H1 (cell line): ENCODE measurements around the gene SLC35F1. TPM values are rescaled to one million over a fixed set of nuclear protein-coding genes. Genes with fewer than 3 reads are reported as not detected.

Experiments used
- CTCF ChIA-PET: fragments of 300-600 bp; sonication (Branson Sonifier 250); formaldehyde crosslinking; loops from one replicate; lab custom pipeline; 2021; ENCODE audit not compliant: partially characterized antibody; lab: Charles Lee
- POLR2A ChIA-PET: fragments of 300-600 bp; sonication (Branson Sonifier 250); formaldehyde crosslinking; loops from one replicate; lab custom pipeline; 2021; ENCODE audit warnings: inconsistent platforms; ENCODE audit not compliant: partially characterized antibody; lab: Charles Lee
- DNase-seq, 2 experiments: peaks; one replicate each; pipeline versions ENCODE4 v3.0.0 to v3.0.0-alpha.2; 2010 to 2022; ENCODE audit warnings: low spot score in 2 of 2, low read depth in 1 of 2, mixed read lengths in 1 of 2
- FAIRE-seq: peaks from 2 replicates; lab custom pipeline; 2011; peaks lifted over from hg19 to GRCh38; lab: Jason Lieb, UNC
- H2AFZ ChIP-seq: 2 replicates; pipeline ENCODE4 v1.8.1; 2012; ENCODE audit warnings: low read length, inconsistent platforms
- H2AK5ac ChIP-seq: 2 replicates; pipeline ENCODE4 v1.6.1; 2013; ENCODE audit warnings: low read depth, low read length
- H2BK120ac ChIP-seq: replicated peaks from 2 replicates; pipeline ENCODE3; 2013; ENCODE audit warnings: low read depth, low read length, inconsistent platforms
- H2BK12ac ChIP-seq: 2 replicates; pipeline ENCODE4 v1.6.1; 2013; ENCODE audit warnings: low read depth, low read length
- H2BK15ac ChIP-seq: 2 replicates; pipeline ENCODE4 v1.6.1; 2013; ENCODE audit warnings: low read length
- H2BK20ac ChIP-seq: 2 replicates; pipeline ENCODE4 v1.6.1; 2013; ENCODE audit warnings: low read length
- H2BK5ac ChIP-seq: 2 replicates; pipeline ENCODE4 v1.6.1; 2013; ENCODE audit warnings: low read depth, low read length
- H3K14ac ChIP-seq: 2 replicates; pipeline ENCODE4 v1.6.1; 2013; ENCODE audit warnings: inconsistent platforms; ENCODE audit not compliant: insufficient read length
- H3K18ac ChIP-seq: 2 replicates; pipeline ENCODE4 v1.6.1; 2013; ENCODE audit warnings: low read length; ENCODE audit errors: extremely low read depth
- H3K23ac ChIP-seq: 2 replicates; pipeline ENCODE4 v1.6.1; 2013; ENCODE audit warnings: inconsistent platforms; ENCODE audit not compliant: insufficient read length
- H3K23me2 ChIP-seq: 2 replicates; pipeline ENCODE4 v1.6.1; 2013; ENCODE audit warnings: low read depth, low read length
- H3K27ac ChIP-seq: 2 replicates; pipeline ENCODE4 v1.6.1; 2011; ENCODE audit warnings: low read depth, low read length, inconsistent platforms
- H3K27me3 ChIP-seq, 4 experiments: replicated peaks in 1 of 4; 1 replicate in 1 of 4; 2 replicates in 3 of 4; pipeline versions ENCODE4 v1.6.1 to v1.8.1; 2011 to 2013; ENCODE audit warnings: low read length in 3 of 4, mild to moderate bottlenecking in 3 of 4, inconsistent platforms in 2 of 4, mixed read lengths in 2 of 4, moderate library complexity in 1 of 4; ENCODE audit not compliant: control insufficient read depth in 3 of 4, insufficient read depth in 3 of 4; ENCODE audit errors: extremely low read depth in 1 of 4
- H3K36me3 ChIP-seq, 4 experiments: 2 replicates each; pipeline versions ENCODE4 v1.6.1 to v1.8.1; 2011 to 2013; ENCODE audit warnings: mild to moderate bottlenecking in 4 of 4, low read length in 3 of 4, moderate library complexity in 2 of 4, control low read depth in 1 of 4, inconsistent platforms in 1 of 4; ENCODE audit not compliant: insufficient read depth in 4 of 4, control insufficient read depth in 2 of 4
- H3K4ac ChIP-seq: replicated peaks from 2 replicates; pipeline ENCODE3; 2013; ENCODE audit warnings: low read length, low read depth, mixed read lengths, inconsistent platforms; ENCODE audit not compliant: insufficient read length
- H3K4me1 ChIP-seq, 4 experiments: replicated peaks in 1 of 4; 1 replicate in 1 of 4; 2 replicates in 3 of 4; pipeline versions ENCODE4 v1.6.1 to v1.8.1; 2011 to 2013; ENCODE audit warnings: low read length in 3 of 4, inconsistent platforms in 2 of 4, mixed read lengths in 1 of 4; ENCODE audit not compliant: insufficient read depth in 4 of 4, control insufficient read depth in 3 of 4
- H3K4me2 ChIP-seq, 2 experiments: 2 replicates each; pipeline versions ENCODE4 v1.6.1 to v1.8.1; 2011 to 2013; ENCODE audit warnings: low read depth in 2 of 2, low read length in 2 of 2, control low read depth in 1 of 2, inconsistent platforms in 1 of 2, mild to moderate bottlenecking in 1 of 2; ENCODE audit not compliant: insufficient read depth in 1 of 2
- H3K4me3 ChIP-seq, 4 experiments: fragments of 200-600, 300-600 bp in 1 of 4; sonication (generic), shearing (Covaris generic), sonication (Bioruptor Twin) in 1 of 4; 2 replicates each; pipeline versions ENCODE4 v1.5.1 to v1.8.1; 2011 to 2016; ENCODE audit warnings: low read length in 4 of 4, low read depth in 3 of 4, control low read depth in 2 of 4, inconsistent platforms in 2 of 4, mild to moderate bottlenecking in 2 of 4, mixed read lengths in 1 of 4, moderate library complexity in 1 of 4; ENCODE audit not compliant: insufficient read depth in 2 of 4; ENCODE audit errors: extremely low read depth in 1 of 4
- H3K56ac ChIP-seq: replicated peaks from 2 replicates; pipeline ENCODE3; 2013; ENCODE audit warnings: low read depth, mild to moderate bottlenecking, mixed read lengths, low read length, inconsistent platforms; ENCODE audit not compliant: insufficient read length
- H3K79me1 ChIP-seq: 2 replicates; pipeline ENCODE4 v1.6.1; 2013; ENCODE audit warnings: low read depth, low read length, control low read depth
- H3K79me2 ChIP-seq, 2 experiments: 2 replicates each; pipeline versions ENCODE4 v1.6.1 to v1.8.1; 2012 to 2013; ENCODE audit warnings: low read length in 2 of 2, mild to moderate bottlenecking in 2 of 2, inconsistent platforms in 1 of 2; ENCODE audit not compliant: insufficient read depth in 2 of 2, control insufficient read depth in 1 of 2
- H3K9ac ChIP-seq, 4 experiments: replicated peaks in 1 of 4; 1 replicate in 1 of 4; 2 replicates in 3 of 4; pipeline versions ENCODE4 v1.6.1 to v1.8.1; 2011 to 2013; ENCODE audit warnings: low read depth in 3 of 4, low read length in 3 of 4, control low read depth in 2 of 4, mild to moderate bottlenecking in 2 of 4, moderate library complexity in 2 of 4, inconsistent platforms in 1 of 4; ENCODE audit errors: extremely low read depth in 1 of 4
- H3K9me3 ChIP-seq, 2 experiments: 2 replicates each; pipeline versions ENCODE4 v1.6.1 to v1.8.1; 2012 to 2013; ENCODE audit warnings: mild to moderate bottlenecking in 2 of 2, moderate library complexity in 2 of 2, control low read depth in 1 of 2, inconsistent platforms in 1 of 2, low read depth in 1 of 2, low read length in 1 of 2, mixed read lengths in 1 of 2; ENCODE audit not compliant: insufficient read depth in 2 of 2
- H4K20me1 ChIP-seq, 2 experiments: replicated peaks in 1 of 2; 2 replicates each; pipeline versions ENCODE3 to v1.8.1; 2011 to 2013; ENCODE audit warnings: inconsistent platforms in 2 of 2, low read length in 2 of 2, mild to moderate bottlenecking in 1 of 2; ENCODE audit not compliant: insufficient read depth in 2 of 2, control insufficient read depth in 1 of 2
- H4K5ac ChIP-seq: 2 replicates; pipeline ENCODE4 v1.6.1; 2013; ENCODE audit warnings: low read length, low read depth, mixed read lengths, inconsistent platforms; ENCODE audit not compliant: insufficient read length
- H4K8ac ChIP-seq: 2 replicates; pipeline ENCODE4 v1.8.0; 2013; ENCODE audit warnings: mild to moderate bottlenecking, moderate library complexity, low read length, inconsistent platforms; ENCODE audit not compliant: insufficient read depth; ENCODE audit errors: extremely low read depth
- H4K91ac ChIP-seq: replicated peaks from 2 replicates; pipeline ENCODE3; 2013; ENCODE audit warnings: low read length, mixed read lengths, inconsistent platforms; ENCODE audit not compliant: insufficient read length
- JUN ChIP-seq: IDR thresholded peaks from 2 replicates; pipeline ENCODE4 v1.6.1; 2011; ENCODE audit warnings: low read depth, mild to moderate bottlenecking, improper control_type of control experiment, low read length
- NRF1 ChIP-seq: IDR thresholded peaks from 2 replicates; pipeline ENCODE4 v1.6.1; 2011; ENCODE audit warnings: mild to moderate bottlenecking, low read depth, low read length, improper control_type of control experiment
- PHF8 ChIP-seq: fragments of 200-600 bp; sonication (generic); conservative IDR thresholded peaks from 2 replicates; pipeline ENCODE4 v1.7.1; 2012; ENCODE audit warnings: low read depth, mild to moderate bottlenecking, inconsistent platforms, low read length, moderate library complexity
- POLR2A ChIP-seq, 2 experiments: IDR thresholded peaks; 1 replicate in 1 of 2; 2 replicates in 1 of 2; pipeline ENCODE4 v1.6.1; 2011; ENCODE audit warnings: low read depth in 2 of 2, low read length in 2 of 2, mild to moderate bottlenecking in 2 of 2; ENCODE audit errors: control extremely low read depth in 1 of 2
- POU5F1 ChIP-seq: IDR thresholded peaks from 2 replicates; pipeline ENCODE4 v1.6.1; 2011; ENCODE audit warnings: low read depth, mild to moderate bottlenecking, low read length, moderate library complexity
- SIX5 ChIP-seq: IDR thresholded peaks from 2 replicates; pipeline ENCODE4 v1.6.1; 2011; ENCODE audit warnings: mild to moderate bottlenecking, low read depth, low read length
- SRF ChIP-seq: IDR thresholded peaks from 2 replicates; pipeline ENCODE4 v1.6.1; 2011; ENCODE audit warnings: mild to moderate bottlenecking, low read depth, low read length, moderate library complexity
- TCF12 ChIP-seq: IDR thresholded peaks from 2 replicates; pipeline ENCODE4 v1.6.1; 2011; ENCODE audit warnings: low read depth, mild to moderate bottlenecking, low read length
- ZNF274 ChIP-seq: IDR thresholded peaks from 2 replicates; pipeline ENCODE4 v1.7.0; 2012; ENCODE audit warnings: low read length, borderline replicate concordance; ENCODE audit errors: extremely low read depth
- WGBS, 2 experiments: shearing (Covaris generic) in 1 of 2; methylation state at CpG; one replicate each; pipeline versions ENCODE4 v1.1.6 to v1.1.7; 2013 to 2015; ENCODE audit warnings: low lambda C conversion rate in 2 of 2, mixed read lengths in 2 of 2, inconsistent platforms in 1 of 2, low coverage in 1 of 2, missing lambda C conversion rate in 1 of 2; ENCODE audit not compliant: insufficient replicate concordance in 2 of 2, insufficient coverage in 1 of 2, insufficient read length in 1 of 2; ENCODE audit errors: extremely low coverage in 1 of 2, missing lambda C conversion rate in 1 of 2; 5-methylcytosine and 5-hydroxymethylcytosine counted together
- polyA plus RNA-seq, 7 experiments: library from polyadenylated mRNA; depleted of rRNA in 3 of 7; stranded (reverse) in 5 of 7; unstranded in 2 of 7; fragments of >200 nt in 5 of 7; fragments of 200-250 nt in 2 of 7; gene quantifications; 1 replicate in 5 of 7; 2 replicates in 1 of 7; 4 replicates in 1 of 7; pipeline versions ENCODE4 v1.2.1 to v1.2.3, GENCODE V29; 2011 to 2013; ENCODE audit warnings: missing spikeins in 2 of 7, mixed read lengths in 2 of 7
- total RNA-seq: library from RNA; stranded (reverse); fragmentation: NEBNext Ultra II Directional; extraction: Animal tissue kit (Norgen Biotek cat#: 25700); gene quantifications from 2 replicates; pipeline ENCODE4 v1.2.1, GENCODE V29; 2021

SLC35F1 gene
- total and polyA plus RNA-seq, 2 of the 8 experiments (the other 6 are each of a cell fraction or from before 2014, with no cell fraction given), result 7.0 to 10.0 TPM

DNA sequence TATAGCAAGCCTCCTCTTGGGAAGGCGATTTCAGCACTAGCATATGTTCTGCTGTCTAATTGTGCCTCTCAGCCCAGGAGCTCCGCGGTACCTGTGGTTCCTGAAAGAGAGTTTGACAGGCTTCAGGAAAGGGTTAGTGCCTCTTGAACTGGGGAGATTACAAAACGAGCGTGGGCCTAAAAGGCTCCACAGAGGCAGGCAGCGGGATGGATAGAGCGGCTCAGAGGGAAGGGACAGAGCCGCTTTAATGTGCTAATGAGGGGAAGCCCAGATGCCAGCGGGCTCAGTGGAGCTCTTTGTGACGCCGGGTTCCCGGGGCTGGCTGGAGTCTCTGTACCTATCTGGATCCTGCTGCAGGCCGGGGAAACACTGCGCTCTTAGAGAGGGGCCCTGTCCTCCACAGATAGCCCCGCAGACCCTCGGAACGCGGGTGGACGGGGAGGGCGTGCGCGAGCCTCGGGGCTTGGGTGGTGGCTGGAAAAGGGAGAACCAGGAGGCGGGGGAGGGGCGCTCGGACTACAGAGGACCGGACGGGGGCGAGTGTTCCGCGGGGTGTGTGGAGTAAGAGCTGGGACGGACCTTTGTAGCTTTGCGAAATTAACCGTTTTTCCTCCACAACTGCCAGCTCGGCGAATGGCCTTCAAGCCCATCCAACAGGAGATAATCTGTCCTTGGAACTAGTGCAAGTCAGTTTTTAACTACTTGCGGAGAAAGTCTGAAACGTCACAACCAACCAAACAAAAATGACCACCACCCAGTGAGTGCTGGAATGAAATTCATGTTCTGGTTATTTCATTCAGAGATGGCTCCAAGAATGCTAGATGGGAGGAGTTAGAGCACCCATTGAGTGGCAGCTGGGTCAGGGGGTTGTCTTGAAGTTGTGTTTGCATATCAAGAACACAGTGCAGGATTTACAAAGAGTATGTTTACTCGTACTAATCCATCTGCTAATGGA lies 13.0 kb downstream of the SLC35F1 start:
- Histone ChIP-seq H3K79me1 (no peaks in the 10 kb centered on the region), H2AK5ac (no peak overlapping the region), H2AFZ (no peak overlapping the region), H3K4ac (no peak overlapping the region), H2BK5ac (no peak overlapping the region; the same call in 1 of the 2 replicates), H3K27ac (peak overlapping the region; percentile 47; the same call in 1 of the 2 replicates), H3K36me3 (no peaks in the 10 kb centered on the region), H3K4me3 (peak overlapping the region; percentile 40 to 70 (median 48)), H3K27me3 (peaks cover 5 to 22% (median 19%) of the 10 kb centered on the region in 4 experiments; a peak in 6 of 7 replicates), H4K20me1 (peaks cover 3 to 15% of the 10 kb centered on the region in 2 experiments), H4K91ac (no peak overlapping the region), H3K18ac (no peak overlapping the region; the same call in 1 of the 2 replicates), H3K79me2 (no peaks in the 10 kb centered on the region), H3K23ac (no peak overlapping the region), H3K56ac (no peak overlapping the region), H4K8ac (no peak overlapping the region; the same call in 1 of the 2 replicates), H3K9me3 (no peaks in the 10 kb centered on the region), H3K23me2 (peaks cover 6% of the 10 kb centered on the region; the same call in 1 of the 2 replicates), H2BK12ac (no peak overlapping the region; the same call in 1 of the 2 replicates), H2BK15ac (no peak overlapping the region), H4K5ac (no peak overlapping the region), H2BK20ac (peak overlapping the region; percentile 23; the same call in 1 of the 2 replicates), H3K9ac (peak overlapping the region in 3 of 4 experiments; percentile 25 to 56 (median 49); a peak in 5 of 7 replicates), H3K14ac (no peak overlapping the region), H3K4me1 (peaks cover 0 to 9% (median 5%) of the 10 kb centered on the region in 4 experiments; a peak in 4 of 7 replicates), H3K4me2 (peak overlapping the region; percentile 78 to 87), H2BK120ac (no peak overlapping the region)
- FAIRE-seq, result peak; percentile 36
- WGBS, 2 experiments, result 3% methylated on average over 39 of the region's 39 CpGs; no CpG with 5 or more reads in 1 of the 2 experiments
- CTCF ChIA-PET, result interaction anchor here (0.5 to 3.3 kb wide), 15 partner anchors 11 to 660 kb away, joined by 3 to 14 read pairs (median 4); no protein-coding TSS in a partner anchor
- POLR2A ChIA-PET, result interaction anchor here (0.8 to 1.3 kb wide), 4 partner anchors 10 to 14 kb away, joined by 3 to 7 read pairs (median 3); no protein-coding TSS in a partner anchor
- DNase-seq, result peak in 1 of 2 experiments; percentile 82
- TF ChIP-seq ZNF274 (no peak), TCF12 (0 out of 2 replicates have a peak, but pooled peaks have one; percentile 46), JUN (no peak), POU5F1 (no peak), NRF1 (no peak), SIX5 (no peak), POLR2A (IDR thresholded peaks at IDR 0.05; ENCODE audit: control extremely low read depth in 1 of 2, low read depth in 2 of 2, low read length in 2 of 2) (no peak; a peak in 1 of 3 replicates), SRF (no peak), PHF8 (no peak; the same call in 1 of the 2 replicates)
